ENCODE results near the gene DCUN1D3.

DCUN1D3 gene

GRCh38 chr16:20918486-20919239 is 18.5 kb upstream of the DCUN1D3 start:
- DNase-seq (ENCODE audit: low read depth) = no peak

- no peak for DNase-seq (ENCODE audit: low read depth)
These were observed 16.8 kb upstream of the DCUN1D3 start for GRCh38 chr16:20916942-20917341.

GRCh38 chr16:20916289-20916688 is 16.1 kb upstream of the DCUN1D3 start:
- no peak for DNase-seq (ENCODE audit: low read depth)

- DNase-seq (ENCODE audit: low read depth) = no peak
These were observed 11.2 kb upstream of the DCUN1D3 start for GRCh38 chr16:20911361-20911760.

DNA sequence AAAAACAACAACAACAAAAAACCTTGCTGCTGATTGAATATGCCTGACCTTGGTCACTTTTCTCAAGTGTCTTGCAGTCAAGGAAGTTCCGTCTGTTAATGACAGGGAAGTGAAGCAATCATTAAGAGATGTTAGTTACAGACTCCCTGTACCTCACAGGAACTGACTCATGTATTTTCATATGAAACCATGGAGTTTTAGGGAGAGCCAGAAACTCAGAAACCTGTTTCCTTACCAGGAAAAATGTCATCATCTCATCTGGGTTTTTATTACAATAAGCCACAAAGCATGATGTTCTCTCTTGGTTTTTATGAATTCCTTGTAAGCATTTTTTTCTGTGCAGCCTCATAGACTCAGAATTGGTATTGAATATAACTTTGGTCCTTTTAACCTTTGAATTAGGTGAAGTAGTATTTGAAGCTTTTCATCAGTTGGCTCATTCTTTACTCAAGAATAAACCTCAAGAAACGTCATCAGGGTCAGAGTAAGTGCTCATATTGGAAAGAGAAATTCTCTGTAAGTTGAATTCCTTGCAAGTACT is 10.7 kb upstream of the DCUN1D3 start:
- no peak for DNase-seq (ENCODE audit: low read depth)

GRCh38 chr16:20906341-20907255 is 6.4 kb upstream of the DCUN1D3 start:
- no peak for DNase-seq (ENCODE audit: low read depth)

DNA sequence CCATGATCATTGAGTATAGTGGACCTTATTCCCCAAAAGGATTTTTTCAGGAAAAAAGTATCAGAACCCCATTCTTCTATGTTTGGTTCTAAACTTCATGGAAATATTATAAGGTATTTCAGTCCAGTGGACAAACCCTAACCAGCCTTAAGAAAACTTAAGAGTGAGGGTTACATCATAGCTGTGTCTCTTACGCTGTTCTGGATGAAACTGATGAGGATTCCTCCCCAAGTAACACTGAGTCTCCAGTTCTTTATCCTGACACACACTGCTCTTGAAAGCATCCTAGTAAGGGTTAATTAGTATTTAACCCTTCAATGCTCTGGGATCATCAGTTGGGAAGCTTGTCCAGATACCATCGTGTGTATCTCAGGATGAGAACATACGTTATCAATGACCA is 5.4 kb upstream of the DCUN1D3 start:
- DNase-seq (ENCODE audit: low read depth) = no peak

DNA sequence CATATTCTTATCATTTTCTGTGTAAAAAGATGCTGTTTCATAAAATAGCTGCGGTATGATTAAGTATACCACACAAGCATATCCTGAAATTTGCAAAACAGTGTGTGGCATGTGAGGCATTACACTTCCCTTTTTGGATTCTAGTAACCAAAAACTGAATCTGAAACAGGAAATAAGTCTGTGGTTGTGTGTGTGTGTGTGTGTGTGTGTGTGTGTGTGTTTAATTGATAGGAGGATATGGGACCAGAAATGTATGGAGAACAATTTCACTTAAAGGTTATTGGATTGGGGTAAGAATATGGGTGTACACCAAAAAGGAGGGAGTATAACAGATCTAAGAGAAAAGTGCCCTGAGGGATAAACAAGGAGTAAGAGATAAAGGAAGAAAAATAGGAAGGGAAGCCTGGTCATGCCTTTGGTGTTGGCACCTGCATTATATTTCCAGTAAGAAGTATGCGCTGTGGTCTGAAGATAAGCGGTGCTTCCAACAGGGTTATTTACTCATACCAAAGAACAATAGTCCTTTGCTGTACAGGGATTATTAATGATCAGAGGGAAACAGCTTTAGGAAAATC is 4.4 kb upstream of the DCUN1D3 start:
- no peak for DNase-seq (ENCODE audit: low read depth)

DNA sequence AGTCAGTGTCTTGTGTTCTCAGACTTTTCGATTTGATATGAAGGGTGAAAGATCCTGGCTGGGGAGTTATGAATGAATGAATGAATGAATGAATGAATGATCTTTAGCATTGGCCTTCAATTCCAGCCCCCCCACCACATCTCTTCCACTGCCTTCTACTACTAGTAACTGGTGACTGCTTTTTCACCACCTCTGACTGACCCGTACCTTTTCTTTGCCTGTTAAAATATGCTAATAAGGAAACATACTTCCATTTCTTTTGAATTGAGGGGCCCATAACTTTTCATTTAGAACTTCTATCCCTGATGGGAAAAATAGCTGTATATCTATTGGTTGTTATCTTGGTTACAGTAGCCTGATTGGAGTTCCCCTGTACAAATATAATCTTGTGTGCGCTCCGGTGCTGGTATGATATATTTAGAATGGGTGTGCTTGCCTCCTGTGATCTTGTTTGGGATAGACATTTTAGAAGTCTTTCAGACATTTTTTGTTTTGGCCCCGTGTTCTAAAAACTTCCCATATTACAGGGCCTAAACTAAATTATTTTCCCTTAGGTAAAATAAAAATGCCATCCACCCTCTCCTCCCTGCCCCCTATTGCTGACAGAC is 3.8 kb upstream of the DCUN1D3 start:
- DNase-seq (ENCODE audit: low read depth) = no peak

DNA sequence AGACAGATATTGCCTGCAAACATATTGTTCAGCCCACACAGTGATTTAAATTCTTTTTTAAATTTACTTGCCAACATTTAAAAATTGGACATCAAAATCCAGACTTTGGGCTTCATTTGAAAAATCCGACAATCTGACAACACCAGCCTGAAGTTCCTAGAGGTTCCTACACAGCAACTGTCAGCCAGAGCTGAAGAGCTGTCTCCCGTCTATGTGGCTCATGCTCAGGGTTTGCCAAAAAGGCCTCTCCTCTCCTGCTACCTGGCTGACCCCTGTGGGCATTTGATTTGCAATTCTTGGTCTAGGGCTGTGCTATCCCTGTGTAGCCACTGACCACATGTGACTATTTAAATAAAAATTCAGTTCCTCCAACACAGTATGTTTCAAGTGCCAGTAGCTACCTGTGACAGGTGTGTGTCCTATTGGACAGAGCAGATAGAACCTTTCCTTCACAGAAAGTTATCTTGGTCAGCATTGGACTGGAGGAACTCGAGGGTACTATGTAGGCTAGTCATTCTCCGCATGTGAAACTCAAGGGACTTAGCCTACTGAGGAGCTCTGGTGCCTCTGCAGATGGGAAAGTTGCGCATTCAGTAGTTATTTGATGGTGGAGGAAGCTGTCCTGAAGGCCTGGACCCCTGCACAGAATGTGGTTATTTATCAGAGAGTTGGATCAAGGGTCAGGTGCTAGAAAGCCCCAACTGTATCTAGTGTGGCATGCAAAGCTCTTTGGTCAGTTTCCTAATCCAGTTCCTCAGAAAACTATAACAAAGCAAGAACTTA is 3.1 kb upstream of the DCUN1D3 start:
- no peak for DNase-seq (ENCODE audit: low read depth)

GRCh38 chr16:20902426-20902825 is 2.3 kb upstream of the DCUN1D3 start:
- DNase-seq (ENCODE audit: low read depth) = no peak

DNA sequence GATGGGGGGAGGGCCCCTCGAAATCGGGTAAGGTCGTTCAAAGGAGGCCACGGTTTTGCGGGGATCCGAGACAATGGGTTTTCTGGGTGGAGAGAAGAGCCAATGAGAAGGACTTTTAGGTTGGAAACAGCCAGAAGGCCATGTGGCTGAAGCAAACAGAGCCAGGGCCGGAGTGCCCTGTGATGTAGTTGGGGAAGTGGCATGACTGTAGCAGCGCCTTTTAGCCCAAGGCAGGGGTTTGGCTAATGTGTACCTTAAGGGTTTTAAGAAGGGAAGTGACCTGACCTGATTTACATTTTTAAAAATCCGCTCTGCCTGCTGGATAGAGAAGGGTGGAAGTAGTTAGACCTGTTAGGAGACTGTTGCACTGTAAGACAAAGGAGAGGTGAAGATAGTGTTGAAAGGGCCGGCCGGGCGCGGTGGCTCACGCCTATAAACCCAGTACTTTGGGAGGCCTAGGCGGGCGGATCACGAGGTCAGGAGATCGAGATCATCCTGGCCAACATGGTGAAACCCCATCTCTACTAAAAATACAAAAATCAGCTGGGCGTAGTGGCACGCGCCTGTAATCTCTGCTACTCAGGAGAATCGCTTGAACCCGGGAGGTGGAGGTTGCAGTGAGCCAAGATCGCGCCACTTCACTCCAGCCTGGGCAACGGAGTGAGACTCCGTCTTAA is 1.4 kb upstream of the DCUN1D3 start:
- no peak for DNase-seq (ENCODE audit: low read depth)

GRCh38 chr16:20901068-20901435 is 894 bp upstream of the DCUN1D3 start:
- no peak for DNase-seq (ENCODE audit: low read depth)

GRCh38 chr16:20899477-20900298 is 470 bp downstream of the DCUN1D3 start:
- DNase-seq (ENCODE audit: low read depth) = no peak

- no peak for DNase-seq (ENCODE audit: low read depth)
These were observed 1.1 kb downstream of the DCUN1D3 start for GRCh38 chr16:20899071-20899470.

GRCh38 chr16:20897922-20898321 is 2.2 kb downstream of the DCUN1D3 start:
- no peak for DNase-seq (ENCODE audit: low read depth)

GRCh38 chr16:20897253-20897897 is 2.8 kb downstream of the DCUN1D3 start:
- no peak for DNase-seq (ENCODE audit: low read depth)

- no peak for DNase-seq (ENCODE audit: low read depth)
These were observed 5.8 kb downstream of the DCUN1D3 start for GRCh38 chr16:20894388-20894787.

GRCh38 chr16:20889625-20890275 is 10.4 kb downstream of the DCUN1D3 start:
- no peak for DNase-seq (ENCODE audit: low read depth)

Data from activated T-cell treated with anti-CD3 and anti-CD28 coated beads for 24 hours (primary cell).